OCI-LY7 (cell line): ENCODE measurements around the gene HPF1.

Experiments
- CTCF ChIP-seq: fragments of 200-600 bp; sonication (generic); conservative IDR thresholded peaks from 2 replicates; pipeline ENCODE4 v1.5.1; 2014; ENCODE audit warnings: mild to moderate bottlenecking, antibody characterized with exemption, low read length, moderate library complexity, mixed read lengths
- EZH2phosphoT487 ChIP-seq: fragments of 200-600 bp; sonication (generic); IDR thresholded peaks from 2 replicates; pipeline ENCODE4 v1.6.1; 2018; ENCODE audit warnings: low read depth, borderline replicate concordance, mild to moderate bottlenecking, mixed run types, antibody characterized with exemption, low read length, moderate library complexity, mixed read lengths

GRCh38 chr4:169716677-169717076 lies 41.1 kb downstream of the HPF1 start:
- TF ChIP-seq CTCF (no peak), EZH2phosphoT487 (no peak)
